Left ventricle myocardium inferior (tissue), 1 donor: Measurements from ENCODE around the gene CAMK1D. TPM values are rescaled to one million over a fixed set of nuclear protein-coding genes. Genes with fewer than 3 reads are reported as not detected.
A peak's percentile ranks its signal among the peaks of the same experiment; 100 is the strongest.
"Not testable (repeated sequence)": the region's sequence is repeated elsewhere in the genome, so short reads cannot be mapped to it uniquely, and the experiment has no call there.

ENCODE experiments used
- DNase-seq: peaks from one replicate; pipeline ENCODE4 v3.0.0-alpha.2; 2020
- H3K27ac ChIP-seq: fragments of 200-600 bp; replicated peaks from 2 replicates; pipeline ENCODE4 v1.8.0; 2021
- H3K27me3 ChIP-seq: fragments of 200-600 bp; 2 replicates; pipeline ENCODE4 v1.8.0; 2021; ENCODE audit warnings: low read depth
- H3K36me3 ChIP-seq: fragments of 200-600 bp; 2 replicates; pipeline ENCODE4 v1.8.0; 2021
- H3K4me1 ChIP-seq: fragments of 200-600 bp; 2 replicates; pipeline ENCODE4 v1.8.0; 2021
- H3K4me3 ChIP-seq: fragments of 200-600 bp; 2 replicates; pipeline ENCODE4 v1.8.0; 2021; ENCODE audit warnings: mild to moderate bottlenecking, moderate library complexity
- H3K9me3 ChIP-seq: fragments of 200-600 bp; replicated peaks from 2 replicates; pipeline ENCODE4 v1.8.0; 2021
- intact Hi-C: fragments of 100-400 bp; cut with micrococcal nuclease; formaldehyde crosslinking; loops from one replicate; pipeline ENCODE4 v1.11.0; 2022
- total RNA-seq: library from RNA; stranded (reverse); fragmentation: NEBNext Ultra II Directional; extraction: Animal tissue kit (Norgen Biotek cat#: 25700); gene quantifications from one replicate; pipeline ENCODE4 v1.2.1, GENCODE V29; 2021
- TF ChIP-seq, protein P1 (sequence below): fragments of 200-600 bp; IDR thresholded peaks from 2 replicates; pipeline ENCODE4 v1.8.0; 2021; ENCODE audit warnings: antibody characterized with exemption, mild to moderate bottlenecking, borderline replicate concordance
- donor health status: DM: no; HTN: yes; CAD: no; lungs with severe emphysema.

The CAMK1D gene
- total RNA-seq, 1 donor from 2014 or later: 2.5 TPM

DNA sequence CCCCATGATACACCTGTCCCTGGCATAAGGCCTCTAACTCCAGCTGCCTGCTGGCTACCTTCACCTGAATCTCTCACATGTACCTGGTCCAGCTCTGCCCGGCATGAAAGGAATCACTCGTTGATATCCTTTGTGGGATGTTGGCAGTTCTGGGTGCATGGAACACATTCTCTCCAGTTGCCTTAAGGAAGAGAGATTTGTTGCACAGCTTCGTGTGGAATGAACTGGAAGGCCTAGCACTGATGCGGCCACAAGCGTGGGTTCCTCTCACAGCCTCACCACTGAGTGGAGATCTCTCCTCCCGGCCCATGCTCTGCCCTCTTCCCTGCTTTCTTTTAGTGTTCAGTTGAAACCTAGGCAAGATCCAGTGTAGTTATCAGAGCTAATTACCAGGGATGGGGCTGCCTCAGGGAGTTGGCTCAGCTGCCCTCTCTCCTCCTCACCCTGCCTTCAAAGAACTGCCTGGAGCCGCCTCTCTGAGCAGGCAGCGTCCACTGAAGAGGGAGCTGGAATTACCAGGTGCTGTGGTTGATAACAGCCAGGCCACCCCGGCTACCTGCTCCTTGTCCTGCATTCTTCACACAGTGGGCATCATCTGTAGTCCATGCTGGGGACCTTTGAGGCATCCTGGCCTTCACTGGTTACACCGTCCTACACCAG lies 457.9 kb downstream of the CAMK1D start:
- H3K9me3 ChIP-seq: no peaks in the 10 kb centered on the region
- no peaks in the 10 kb centered on the region for H3K36me3 ChIP-seq
- no peak overlapping the region for H3K27ac ChIP-seq
- intact Hi-C loops: no loop called here
- TF ChIP-seq, protein P1, sequence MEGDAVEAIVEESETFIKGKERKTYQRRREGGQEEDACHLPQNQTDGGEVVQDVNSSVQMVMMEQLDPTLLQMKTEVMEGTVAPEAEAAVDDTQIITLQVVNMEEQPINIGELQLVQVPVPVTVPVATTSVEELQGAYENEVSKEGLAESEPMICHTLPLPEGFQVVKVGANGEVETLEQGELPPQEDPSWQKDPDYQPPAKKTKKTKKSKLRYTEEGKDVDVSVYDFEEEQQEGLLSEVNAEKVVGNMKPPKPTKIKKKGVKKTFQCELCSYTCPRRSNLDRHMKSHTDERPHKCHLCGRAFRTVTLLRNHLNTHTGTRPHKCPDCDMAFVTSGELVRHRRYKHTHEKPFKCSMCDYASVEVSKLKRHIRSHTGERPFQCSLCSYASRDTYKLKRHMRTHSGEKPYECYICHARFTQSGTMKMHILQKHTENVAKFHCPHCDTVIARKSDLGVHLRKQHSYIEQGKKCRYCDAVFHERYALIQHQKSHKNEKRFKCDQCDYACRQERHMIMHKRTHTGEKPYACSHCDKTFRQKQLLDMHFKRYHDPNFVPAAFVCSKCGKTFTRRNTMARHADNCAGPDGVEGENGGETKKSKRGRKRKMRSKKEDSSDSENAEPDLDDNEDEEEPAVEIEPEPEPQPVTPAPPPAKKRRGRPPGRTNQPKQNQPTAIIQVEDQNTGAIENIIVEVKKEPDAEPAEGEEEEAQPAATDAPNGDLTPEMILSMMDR: no peak
- H3K4me1 ChIP-seq: peaks cover 10% of the 10 kb centered on the region
- H3K27me3 ChIP-seq: no peaks in the 10 kb centered on the region
- no peak overlapping the region for H3K4me3 ChIP-seq
- DNase-seq: no peak

DNA sequence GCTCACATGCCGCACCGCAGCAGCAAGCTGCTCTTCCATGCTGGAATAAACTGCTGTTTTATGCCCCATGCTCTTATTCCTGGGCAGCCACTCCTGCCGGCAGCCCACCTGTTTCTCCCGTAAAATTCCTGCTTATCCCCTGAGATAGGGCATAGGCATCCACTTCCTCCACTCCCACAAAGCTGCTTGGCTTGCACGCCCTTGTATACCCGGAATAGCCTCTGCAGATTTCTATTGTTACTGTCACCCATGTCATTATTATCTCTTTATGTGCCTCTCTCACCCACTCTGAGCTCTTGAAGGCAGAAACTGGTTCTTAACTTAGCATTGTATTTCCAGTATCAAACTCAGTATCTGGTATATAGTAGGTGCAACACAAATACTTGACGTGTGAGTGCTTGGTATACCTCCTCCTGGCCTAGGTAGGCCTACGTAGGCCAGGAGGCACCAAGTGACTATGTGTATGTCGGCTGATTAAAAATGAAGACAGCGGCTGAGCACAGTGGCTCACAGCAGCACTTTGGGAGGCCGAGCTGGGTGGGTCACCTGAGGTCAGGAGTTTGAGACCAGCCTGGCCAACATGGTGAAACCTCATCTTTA lies 458.8 kb downstream of the CAMK1D start:
- TF ChIP-seq, protein P1: no peak
- Histone ChIP-seq H3K4me1 (peaks cover 10% of the 10 kb centered on the region), H3K4me3 (no peak overlapping the region), H3K27ac (no peak overlapping the region), H3K27me3 (no peaks in the 10 kb centered on the region), H3K9me3 (no peaks in the 10 kb centered on the region), H3K36me3 (no peaks in the 10 kb centered on the region)
- DNase-seq: no peak
- intact Hi-C loops: no loop called here

DNA sequence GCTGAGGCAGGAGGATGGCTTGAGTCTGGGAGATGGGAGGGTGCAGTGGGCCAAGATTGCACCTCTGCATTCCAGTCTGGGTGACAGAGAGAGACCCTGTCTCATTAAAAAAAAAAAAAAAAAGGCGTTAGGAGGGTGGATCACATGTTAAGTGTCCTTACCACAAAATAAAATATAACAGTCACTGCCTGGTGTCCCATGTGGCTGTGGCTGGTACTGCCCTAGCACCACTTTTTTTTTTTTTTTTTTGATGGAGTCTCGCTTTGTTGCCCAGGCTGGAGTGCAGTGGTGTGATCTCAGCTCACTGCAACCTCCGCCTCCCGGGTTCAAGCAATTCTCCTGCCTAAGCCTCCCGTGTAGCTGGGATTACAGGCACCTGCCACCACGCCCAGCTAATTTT lies 460.7 kb downstream of the CAMK1D start:
- H3K27me3 ChIP-seq, H3K27ac ChIP-seq, intact Hi-C loops, H3K4me3 ChIP-seq, H3K4me1 ChIP-seq, DNase-seq: not testable (repeated sequence)
- Histone ChIP-seq H3K9me3 (peaks cover 14% of the 10 kb centered on the region), H3K36me3 (peaks cover 11% of the 10 kb centered on the region)
- TF ChIP-seq, protein P1: peak; percentile 32

DNA sequence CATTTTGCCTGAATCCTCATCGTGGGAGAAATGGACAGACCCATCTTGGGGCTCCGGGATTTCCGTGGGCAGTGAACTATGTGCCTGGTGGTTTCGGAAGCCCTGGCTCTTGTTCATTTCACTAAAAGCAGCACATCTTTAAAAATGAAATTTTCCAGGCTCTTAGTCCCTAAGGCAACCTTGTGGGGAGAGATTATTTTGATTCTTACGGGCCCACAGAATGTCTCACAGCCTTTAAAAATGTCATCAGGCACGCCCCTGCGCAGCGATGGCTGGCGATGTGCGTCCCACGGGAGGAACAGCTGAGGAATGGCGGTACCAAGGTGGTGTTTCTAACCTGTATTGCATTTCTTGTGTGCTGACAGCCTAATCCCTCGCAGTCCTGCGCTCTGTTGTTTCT lies 462.5 kb downstream of the CAMK1D start:
- intact Hi-C loops: no loop called here
- H3K9me3 ChIP-seq: peaks cover 14% of the 10 kb centered on the region
- H3K4me1 ChIP-seq: peaks cover 10% of the 10 kb centered on the region
- TF ChIP-seq, protein P1: no peak
- no peaks in the 10 kb centered on the region for H3K27me3 ChIP-seq
- DNase-seq: no peak
- no peak overlapping the region for H3K4me3 ChIP-seq
- no peak overlapping the region for H3K27ac ChIP-seq
- peaks cover 24% of the 10 kb centered on the region for H3K36me3 ChIP-seq

DNA sequence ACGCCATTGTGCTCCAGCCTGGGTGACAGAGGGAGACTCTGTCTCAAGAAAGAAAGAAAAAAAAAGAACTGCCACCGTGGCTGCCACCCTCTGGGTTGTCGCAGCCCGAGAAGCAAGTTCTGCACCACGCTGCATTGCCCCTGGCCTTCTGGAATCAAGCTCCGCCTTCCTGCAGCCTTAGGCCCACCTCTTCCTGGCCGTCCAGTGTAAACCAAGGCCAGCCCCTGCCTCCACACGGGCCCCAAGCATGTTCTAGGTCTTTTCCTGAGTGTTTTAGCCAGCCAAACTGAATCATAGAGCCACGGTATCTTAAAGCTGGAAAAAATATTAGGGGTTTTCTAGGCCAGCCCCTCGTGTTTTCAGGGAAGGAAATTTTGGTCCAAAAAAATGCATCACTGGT lies 463.2 kb downstream of the CAMK1D start:
- Histone ChIP-seq H3K4me1 (peaks cover 9% of the 10 kb centered on the region), H3K9me3 (peaks cover 14% of the 10 kb centered on the region), H3K27ac (no peak overlapping the region), H3K36me3 (peaks cover 24% of the 10 kb centered on the region), H3K27me3 (no peaks in the 10 kb centered on the region), H3K4me3 (no peak overlapping the region)
- TF ChIP-seq, protein P1: no peak
- no peak for DNase-seq
- intact Hi-C loops: no loop called here
